SK-N-SH treated with all-trans-retinoic acid at 6 μM for 48 hours (cell line): ENCODE data around the gene PAPSS2.

ENCODE experiments used
- ATAC-seq: fragments of 200-7000 bp; cut with Tn5 transposase; 3 replicates; pipeline ENCODE4 v1.9.1; 2020; ENCODE audit warnings: mild to moderate bottlenecking, moderate library complexity
- ARNTL ChIP-seq: fragments of 450-650 bp; formaldehyde crosslinking; IDR thresholded peaks from 2 replicates; pipeline ENCODE4 v1.5.0; 2020; ENCODE audit warnings: low read depth, mild to moderate bottlenecking, moderate library complexity, borderline replicate concordance
- BACH2 ChIP-seq: fragments of 250-450 bp; sonication (Bioruptor Pico); IDR thresholded peaks from 2 replicates; pipeline ENCODE4 v1.9.0; 2021; ENCODE audit warnings: mild to moderate bottlenecking, borderline replicate concordance
- CREB5 ChIP-seq: fragments of 250-450 bp; sonication (Bioruptor Pico); IDR thresholded peaks from 2 replicates; pipeline ENCODE4 v1.5.1; 2020; ENCODE audit warnings: low read depth, mild to moderate bottlenecking, moderate library complexity
- CSDC2 ChIP-seq: fragments of 250-450 bp; sonication (Bioruptor Pico); IDR thresholded peaks from 2 replicates; pipeline ENCODE4 v1.5.0; 2020; ENCODE audit warnings: mild to moderate bottlenecking, moderate library complexity
- ESRRG ChIP-seq: fragments of 250-450 bp; sonication (Bioruptor Pico); IDR thresholded peaks from 2 replicates; pipeline ENCODE4 v1.6.1; 2021; ENCODE audit warnings: mild to moderate bottlenecking
- GLIS3 ChIP-seq: fragments of 250-450 bp; sonication (Bioruptor Pico); IDR thresholded peaks from 2 replicates; pipeline ENCODE4 v1.5.0; 2020; ENCODE audit warnings: mild to moderate bottlenecking, moderate library complexity
- ISL1 ChIP-seq: fragments of 250-450 bp; sonication (Bioruptor Pico); IDR thresholded peaks from 2 replicates; pipeline ENCODE4 v2.1.2; 2022; ENCODE audit warnings: mild to moderate bottlenecking, moderate library complexity
- OSR1 ChIP-seq: fragments of 250-450 bp; sonication (Bioruptor Pico); IDR thresholded peaks from 2 replicates; pipeline ENCODE4 v1.8.0; 2022; ENCODE audit warnings: moderate library complexity, mild to moderate bottlenecking, inconsistent platforms
- PPARA ChIP-seq: fragments of 250-450 bp; sonication (Bioruptor Pico); IDR thresholded peaks from 2 replicates; pipeline ENCODE4 v1.5.0; 2020; ENCODE audit warnings: mild to moderate bottlenecking, borderline replicate concordance
- RARB ChIP-seq: fragments of 250-450 bp; sonication (Bioruptor Pico); IDR thresholded peaks from 2 replicates; pipeline ENCODE4 v1.8.0; 2021; ENCODE audit warnings: mild to moderate bottlenecking, moderate library complexity
- TCF4 ChIP-seq: fragments of 250-450 bp; sonication (Bioruptor Pico); IDR thresholded peaks from 2 replicates; pipeline ENCODE4 v1.8.0; 2021; ENCODE audit warnings: mild to moderate bottlenecking, moderate library complexity, borderline replicate concordance
- TOX ChIP-seq: fragments of 250-450 bp; sonication (Bioruptor Pico); IDR thresholded peaks from 2 replicates; pipeline ENCODE4 v1.8.0; 2021; ENCODE audit warnings: mild to moderate bottlenecking, moderate library complexity, borderline replicate concordance
- TSHZ2 ChIP-seq: fragments of 250-450 bp; sonication (Bioruptor Pico); IDR thresholded peaks from 2 replicates; pipeline ENCODE4 v1.5.0; 2020; ENCODE audit warnings: mild to moderate bottlenecking, moderate library complexity
- ZC3H10 ChIP-seq: fragments of 250-450 bp; sonication (Bioruptor Pico); IDR thresholded peaks from 2 replicates; pipeline ENCODE4 v1.5.1; 2021; ENCODE audit warnings: mild to moderate bottlenecking, moderate library complexity
- ZFP3 ChIP-seq: fragments of 250-450 bp; sonication (Bioruptor Pico); IDR thresholded peaks from 2 replicates; pipeline ENCODE4 v1.5.0; 2020; ENCODE audit warnings: mild to moderate bottlenecking, moderate library complexity
- ZFP30 ChIP-seq: fragments of 450-650 bp; formaldehyde crosslinking; IDR thresholded peaks from 2 replicates; pipeline ENCODE4 v1.5.0; 2022; ENCODE audit warnings: mild to moderate bottlenecking, moderate library complexity
- ZNF565 ChIP-seq: fragments of 450-650 bp; formaldehyde crosslinking; conservative IDR thresholded peaks from 2 replicates; pipeline ENCODE4 v1.5.0; 2020; ENCODE audit warnings: low read depth, mild to moderate bottlenecking, moderate library complexity
- ZNF70 ChIP-seq: fragments of 450-650 bp; formaldehyde crosslinking; IDR thresholded peaks from 2 replicates; pipeline ENCODE4 v1.5.0; 2020; ENCODE audit warnings: mild to moderate bottlenecking, moderate library complexity
- ZNF8 ChIP-seq: fragments of 450-650 bp; formaldehyde crosslinking; IDR thresholded peaks from 2 replicates; pipeline ENCODE4 v1.5.0; 2020; ENCODE audit warnings: mild to moderate bottlenecking, moderate library complexity
- TF ChIP-seq, protein P1 (sequence below): fragments of 250-450 bp; sonication (Bioruptor Pico); IDR thresholded peaks from 2 replicates; pipeline ENCODE4 v1.8.0; 2020; ENCODE audit warnings: mild to moderate bottlenecking, moderate library complexity, borderline replicate concordance
- TF ChIP-seq, protein P2 (sequence below): fragments of 250-450 bp; sonication (Bioruptor Pico); IDR thresholded peaks from 2 replicates; pipeline ENCODE4 v1.5.1; 2021; ENCODE audit warnings: mild to moderate bottlenecking, moderate library complexity
- TF ChIP-seq, protein P3 (sequence below): fragments of 250-450 bp; sonication (Bioruptor Pico); IDR thresholded peaks from 2 replicates; pipeline ENCODE4 v1.8.0; 2021; ENCODE audit warnings: low read depth, mild to moderate bottlenecking, moderate library complexity, borderline replicate concordance

The PAPSS2 gene

GRCh38 chr10:87713707-87714106, 54.0 kb downstream of the PAPSS2 start:
- TF ChIP-seq ARNTL (CRISPR knock-in tag) (no peak), PPARA (CRISPR knock-in tag) (no peak), OSR1 (CRISPR knock-in tag) (no peak), TCF4 (CRISPR knock-in tag) (no peak), TSHZ2 (CRISPR knock-in tag) (no peak), RARB (no peak), ZNF8 (CRISPR knock-in tag) (no peak), ZC3H10 (no peak), CREB5 (CRISPR knock-in tag) (no peak), ZFP30 (CRISPR knock-in tag) (no peak), ISL1 (CRISPR knock-in tag) (no peak)
- TF ChIP-seq, protein P1, sequence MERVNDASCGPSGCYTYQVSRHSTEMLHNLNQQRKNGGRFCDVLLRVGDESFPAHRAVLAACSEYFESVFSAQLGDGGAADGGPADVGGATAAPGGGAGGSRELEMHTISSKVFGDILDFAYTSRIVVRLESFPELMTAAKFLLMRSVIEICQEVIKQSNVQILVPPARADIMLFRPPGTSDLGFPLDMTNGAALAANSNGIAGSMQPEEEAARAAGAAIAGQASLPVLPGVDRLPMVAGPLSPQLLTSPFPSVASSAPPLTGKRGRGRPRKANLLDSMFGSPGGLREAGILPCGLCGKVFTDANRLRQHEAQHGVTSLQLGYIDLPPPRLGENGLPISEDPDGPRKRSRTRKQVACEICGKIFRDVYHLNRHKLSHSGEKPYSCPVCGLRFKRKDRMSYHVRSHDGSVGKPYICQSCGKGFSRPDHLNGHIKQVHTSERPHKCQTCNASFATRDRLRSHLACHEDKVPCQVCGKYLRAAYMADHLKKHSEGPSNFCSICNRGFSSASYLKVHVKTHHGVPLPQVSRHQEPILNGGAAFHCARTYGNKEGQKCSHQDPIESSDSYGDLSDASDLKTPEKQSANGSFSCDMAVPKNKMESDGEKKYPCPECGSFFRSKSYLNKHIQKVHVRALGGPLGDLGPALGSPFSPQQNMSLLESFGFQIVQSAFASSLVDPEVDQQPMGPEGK (CRISPR knock-in tag) = no peak
- TF ChIP-seq, protein P2, sequence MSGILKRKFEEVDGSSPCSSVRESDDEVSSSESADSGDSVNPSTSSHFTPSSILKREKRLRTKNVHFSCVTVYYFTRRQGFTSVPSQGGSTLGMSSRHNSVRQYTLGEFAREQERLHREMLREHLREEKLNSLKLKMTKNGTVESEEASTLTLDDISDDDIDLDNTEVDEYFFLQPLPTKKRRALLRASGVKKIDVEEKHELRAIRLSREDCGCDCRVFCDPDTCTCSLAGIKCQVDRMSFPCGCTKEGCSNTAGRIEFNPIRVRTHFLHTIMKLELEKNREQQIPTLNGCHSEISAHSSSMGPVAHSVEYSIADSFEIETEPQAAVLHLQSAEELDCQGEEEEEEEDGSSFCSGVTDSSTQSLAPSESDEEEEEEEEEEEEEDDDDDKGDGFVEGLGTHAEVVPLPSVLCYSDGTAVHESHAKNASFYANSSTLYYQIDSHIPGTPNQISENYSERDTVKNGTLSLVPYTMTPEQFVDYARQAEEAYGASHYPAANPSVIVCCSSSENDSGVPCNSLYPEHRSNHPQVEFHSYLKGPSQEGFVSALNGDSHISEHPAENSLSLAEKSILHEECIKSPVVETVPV (CRISPR knock-in tag) = no peak
- TF ChIP-seq, all 23 proteins: peak for 0
- no peak for ATAC-seq

DNA sequence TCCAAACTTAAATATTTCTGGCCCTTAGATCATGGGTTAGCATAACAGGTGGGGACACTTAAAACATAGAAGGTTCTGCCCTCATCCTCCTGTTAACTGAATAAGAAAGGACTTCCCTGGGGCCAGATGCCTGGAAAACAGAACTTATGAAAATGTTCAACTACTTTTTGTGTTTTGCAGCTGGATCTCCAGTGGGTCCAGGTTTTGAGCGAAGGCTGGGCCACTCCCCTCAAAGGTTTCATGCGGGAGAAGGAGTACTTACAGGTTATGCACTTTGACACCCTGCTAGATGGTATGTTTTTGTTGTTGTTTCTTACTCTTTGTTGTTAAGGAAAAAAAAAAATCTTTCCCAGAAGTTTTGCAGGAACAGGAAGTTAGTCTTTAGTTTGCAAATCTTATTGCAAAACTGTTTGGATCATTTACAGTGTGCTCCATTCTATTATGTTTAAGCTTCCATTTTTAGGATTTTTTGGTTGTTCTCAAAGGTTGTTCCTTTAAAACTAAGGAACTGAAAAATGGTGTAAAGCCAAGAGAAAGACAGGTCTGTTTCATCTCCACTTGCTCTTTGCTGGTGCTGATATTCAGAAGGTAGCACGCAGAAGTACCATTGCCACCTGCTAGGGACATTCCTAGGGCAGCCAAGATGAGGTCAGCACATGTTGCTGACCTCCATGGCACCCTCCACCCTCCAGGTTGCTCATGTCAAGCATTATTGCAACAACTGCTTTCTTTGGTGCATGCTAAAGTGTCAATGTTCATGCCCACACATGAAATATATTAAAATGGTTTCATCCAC, 56.1 kb downstream of the PAPSS2 start:
- ATAC-seq = no peak
- TF ChIP-seq BACH2 (CRISPR knock-in tag) = no peak
- no peak for TF ChIP-seq ZNF70 (CRISPR knock-in tag)
- no peak for TF ChIP-seq TCF4 (CRISPR knock-in tag)
- TF ChIP-seq RARB = no peak

DNA sequence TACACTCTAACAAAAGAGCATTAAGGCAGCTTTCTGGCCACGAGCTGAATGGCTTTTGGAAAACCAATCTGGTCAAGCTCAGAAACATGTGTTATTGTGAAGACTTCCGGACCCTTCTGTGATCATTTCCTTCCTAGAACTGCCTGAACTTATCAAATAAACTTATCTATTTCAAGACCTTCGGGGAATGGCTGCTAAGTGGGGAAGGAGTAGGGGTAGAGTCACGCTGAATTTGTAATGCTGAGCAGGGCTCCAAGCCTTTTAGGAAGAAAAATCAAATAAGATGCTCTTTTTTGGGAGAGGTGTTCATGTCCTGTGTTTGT, 56.6 kb downstream of the PAPSS2 start:
- no peak for ATAC-seq
- TF ChIP-seq, protein P3, sequence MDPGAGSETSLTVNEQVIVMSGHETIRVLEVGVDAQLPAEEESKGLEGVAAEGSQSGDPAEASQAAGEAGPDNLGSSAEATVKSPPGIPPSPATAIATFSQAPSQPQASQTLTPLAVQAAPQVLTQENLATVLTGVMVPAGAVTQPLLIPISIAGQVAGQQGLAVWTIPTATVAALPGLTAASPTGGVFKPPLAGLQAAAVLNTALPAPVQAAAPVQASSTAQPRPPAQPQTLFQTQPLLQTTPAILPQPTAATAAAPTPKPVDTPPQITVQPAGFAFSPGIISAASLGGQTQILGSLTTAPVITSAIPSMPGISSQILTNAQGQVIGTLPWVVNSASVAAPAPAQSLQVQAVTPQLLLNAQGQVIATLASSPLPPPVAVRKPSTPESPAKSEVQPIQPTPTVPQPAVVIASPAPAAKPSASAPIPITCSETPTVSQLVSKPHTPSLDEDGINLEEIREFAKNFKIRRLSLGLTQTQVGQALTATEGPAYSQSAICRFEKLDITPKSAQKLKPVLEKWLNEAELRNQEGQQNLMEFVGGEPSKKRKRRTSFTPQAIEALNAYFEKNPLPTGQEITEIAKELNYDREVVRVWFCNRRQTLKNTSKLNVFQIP (CRISPR knock-in tag) = no peak
- TF ChIP-seq GLIS3 (CRISPR knock-in tag) (no peak), ZFP3 (no peak), RARB (no peak), CSDC2 (CRISPR knock-in tag) (no peak), ZNF565 (no peak), ISL1 (CRISPR knock-in tag) (no peak), TOX (CRISPR knock-in tag) (no peak), ZNF70 (CRISPR knock-in tag) (no peak), CREB5 (CRISPR knock-in tag) (no peak), TSHZ2 (CRISPR knock-in tag) (no peak), ESRRG (CRISPR knock-in tag) (no peak)
- TF ChIP-seq, protein P1 (CRISPR knock-in tag) = no peak
- TF ChIP-seq, all 23 proteins: peak for 0
